Panc1 (cell line): Measurements from ENCODE around the gene SMIM24. TPM values are rescaled to one million over a fixed set of nuclear protein-coding genes. Genes with fewer than 3 reads are reported as not detected.
A peak's percentile ranks its signal among the peaks of the same experiment; 100 is the strongest.

Experiments
- ATAC-seq: fragments of 200-7000 bp; cut with Tn5 transposase; 2 replicates; pipeline ENCODE4 v1.9.1; 2020; ENCODE audit warnings: mild to moderate bottlenecking, moderate library complexity
- BruUV-seq: library from RNA; stranded (reverse); fragments of 400-500 nt; replicated peaks from 2 replicates; lab custom pipeline; 2021; lab: Mats Ljungman, UMichigan
- CTCF ChIA-PET: fragments of 300-600 bp; sonication (Branson Sonifier 250); formaldehyde crosslinking; loops from one replicate; lab custom pipeline; 2022; ENCODE audit warnings: antibody characterized with exemption; lab: Charles Lee
- POLR2A ChIA-PET: fragments of 300-600 bp; sonication (Branson Sonifier 250); formaldehyde crosslinking; loops from one replicate; lab custom pipeline; 2022; ENCODE audit warnings: antibody characterized with exemption; lab: Charles Lee
- DNase-seq: peaks from one replicate; pipeline ENCODE4 v3.0.0-alpha.2; 2010; ENCODE audit warnings: low read depth, low spot score
- H3K27ac ChIP-seq: 2 replicates; pipeline ENCODE4 v1.5.1; 2011; ENCODE audit warnings: mild to moderate bottlenecking, low read length, inconsistent platforms
- H3K27me3 ChIP-seq: fragments of 200-500 bp; sonication (Bioruptor generic); 2 replicates; pipeline ENCODE4 v1.6.0; 2014; ENCODE audit warnings: low read length, inconsistent platforms; ENCODE audit not compliant: control insufficient read depth, insufficient read depth
- H3K36me3 ChIP-seq: fragments of 200-500 bp; sonication (Bioruptor generic); 2 replicates; pipeline ENCODE4 v1.5.1; 2014; ENCODE audit warnings: inconsistent platforms, mild to moderate bottlenecking, low read length, moderate library complexity; ENCODE audit not compliant: control insufficient read depth, insufficient read depth
- H3K4me1 ChIP-seq: 2 replicates; pipeline ENCODE4 v1.5.1; 2011; ENCODE audit warnings: inconsistent platforms, mild to moderate bottlenecking, low read length, moderate library complexity; ENCODE audit not compliant: control insufficient read depth, insufficient read depth
- H3K4me3 ChIP-seq, 2 experiments: 2 replicates each; pipeline ENCODE4 v1.5.1; 2011 to 2012; ENCODE audit warnings: low read depth in 2 of 2, low read length in 2 of 2, mild to moderate bottlenecking in 2 of 2, inconsistent platforms in 1 of 2, moderate library complexity in 1 of 2
- H3K9me3 ChIP-seq: fragments of 200-500 bp; sonication (Bioruptor generic); 2 replicates; pipeline ENCODE4 v1.5.1; 2014; ENCODE audit warnings: low read depth, mild to moderate bottlenecking, inconsistent platforms, low read length, moderate library complexity; ENCODE audit not compliant: control insufficient read depth, insufficient read depth
- CTCF ChIP-seq: fragments of 450-650 bp; IDR thresholded peaks from 2 replicates; pipeline ENCODE4 v1.5.1; 2017; ENCODE audit warnings: mild to moderate bottlenecking
- POLR2AphosphoS5 ChIP-seq: IDR thresholded peaks from 2 replicates; pipeline ENCODE4 v1.6.1; 2012; ENCODE audit warnings: mild to moderate bottlenecking, low read depth, low read length, moderate library complexity
- REST ChIP-seq, 2 experiments: IDR thresholded peaks; 2 replicates each; pipeline ENCODE4 v1.6.1; 2011 to 2012; ENCODE audit warnings: low read depth in 2 of 2, control low read depth in 1 of 2, low read length in 1 of 2, mild to moderate bottlenecking in 1 of 2, moderate library complexity in 1 of 2; ENCODE audit not compliant: insufficient read depth in 1 of 2
- SIN3A ChIP-seq: IDR thresholded peaks from 2 replicates; pipeline ENCODE4 v1.6.1; 2012; ENCODE audit warnings: low read depth, mild to moderate bottlenecking, low read length, moderate library complexity, borderline replicate concordance; ENCODE audit not compliant: insufficient read depth
- TCF7L2 ChIP-seq: IDR thresholded peaks from 2 replicates; pipeline ENCODE4 v1.6.1; 2011; ENCODE audit warnings: mild to moderate bottlenecking, low read depth, low read length, inconsistent platforms
- in situ Hi-C: cut with HindIII; loops from 2 replicates; pipeline ENCODE4 v1.10.0; 2016; ENCODE audit warnings: low sequenced_read_pairs, low pct_unique_long_range_greater_than_20kb
- intact Hi-C: fragments of 100-400 bp; cut with micrococcal nuclease; formaldehyde crosslinking; loops from one replicate; pipeline ENCODE4 v1.10.0; 2022; ENCODE audit not compliant: unreplicated experiment
- total RNA-seq: library from RNA; stranded (reverse); gene quantifications from one replicate; pipeline ENCODE4 v1.2.1, GENCODE V29; 2021; ENCODE audit not compliant: unreplicated experiment

SMIM24 gene
- total RNA-seq, 1 experiment from 2014 or later: 0.28 TPM

GRCh38 chr19:3470500-3471128, 9.7 kb downstream of the SMIM24 start:
- Histone ChIP-seq H3K9me3 (no peaks in the 10 kb centered on the region), H3K4me3 (no peak overlapping the region), H3K4me1 (no peaks in the 10 kb centered on the region), H3K27ac (no peak overlapping the region), H3K27me3 (no peaks in the 10 kb centered on the region), H3K36me3 (no peaks in the 10 kb centered on the region)
- ChIA-PET POLR2A (no interaction called here), CTCF (interaction anchor here (0.6 kb wide), 1 partner anchor 249 kb away, joined by 4 read pairs; no protein-coding TSS in a partner anchor)
- TF ChIP-seq REST (IDR thresholded peaks at IDR 0.05; ENCODE audit: insufficient read depth in 1 of 2, low read depth in 2 of 2, low read length in 1 of 2): no peak
- TF ChIP-seq TCF7L2: no peak
- no peak for TF ChIP-seq POLR2AphosphoS5
- no peak for TF ChIP-seq CTCF
- no peak for TF ChIP-seq SIN3A
- no peak for DNase-seq
- in situ Hi-C loops: no loop called here
- no TSS peak for BruUV-seq
- peak; percentile 15; the same call in 1 of the 2 replicates for ATAC-seq
- intact Hi-C loops: no loop called here

GRCh38 chr19:3469638-3470499, 10.5 kb downstream of the SMIM24 start:
- intact Hi-C loops (no loop called here), in situ Hi-C loops (no loop called here)
- H3K9me3 ChIP-seq: no peaks in the 10 kb centered on the region
- no peak for DNase-seq
- TF ChIP-seq TCF7L2 (no peak), POLR2AphosphoS5 (peak; percentile 66)
- no peaks in the 10 kb centered on the region for H3K4me1 ChIP-seq
- no peaks in the 10 kb centered on the region for H3K36me3 ChIP-seq
- H3K27ac ChIP-seq: no peak overlapping the region
- no peak overlapping the region for H3K4me3 ChIP-seq
- CTCF ChIA-PET: interaction anchor here (0.6 to 1.1 kb wide), 4 partner anchors 111 to 249 kb away, joined by 3 to 5 read pairs (median 4); no protein-coding TSS in a partner anchor
- POLR2A ChIA-PET: no interaction called here
- H3K27me3 ChIP-seq: no peaks in the 10 kb centered on the region
- peak; percentile 55 for ATAC-seq
- no TSS peak for BruUV-seq
